Activated naive CD4-positive, alpha-beta T cell treated with anti-CD3 and anti-CD28 coated beads, Interleukin-2, amount 50 U/mL, for 16 hours (primary cell): ENCODE data around the gene PPP1R15B.

ENCODE experiments used
- DNase-seq: peaks from one replicate; pipeline ENCODE4 v3.0.0-alpha.2; 2020

PPP1R15B gene

DNA sequence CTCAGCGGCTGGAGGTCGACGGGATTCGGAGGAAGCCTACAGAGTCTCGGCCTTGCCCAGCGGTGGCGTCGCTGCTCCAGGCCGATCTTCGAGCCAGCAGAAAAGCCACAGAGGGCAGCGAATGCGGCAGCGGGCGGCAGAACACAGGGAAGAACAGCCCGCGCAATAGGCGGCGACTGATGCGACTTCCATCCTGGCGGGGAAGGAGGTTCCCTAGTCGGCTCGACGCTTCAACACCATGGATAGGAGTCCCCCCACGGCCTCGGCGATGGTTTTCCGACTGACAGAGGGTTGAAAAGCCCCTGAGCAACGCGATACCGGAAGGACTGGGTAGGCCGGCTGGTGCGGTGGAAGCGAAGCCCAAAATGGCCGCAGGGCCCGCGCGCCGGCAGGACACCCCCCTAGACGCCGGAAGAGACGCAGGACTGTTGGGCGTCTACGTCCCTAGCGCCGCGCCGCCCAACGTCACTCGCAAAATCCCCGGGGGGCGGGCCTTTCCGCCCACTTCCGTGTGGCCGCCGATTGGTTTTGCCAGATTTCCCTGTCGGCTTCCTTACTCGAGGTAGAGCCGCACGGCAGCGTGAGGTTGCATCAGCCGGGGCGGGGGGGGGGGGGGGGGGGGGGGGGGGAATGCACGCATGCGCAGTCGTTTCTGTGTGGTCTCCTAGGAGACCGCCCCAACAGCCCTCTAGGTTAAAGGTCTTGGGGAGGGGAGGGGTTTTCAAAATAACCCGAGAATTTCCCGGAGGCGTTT is at the start of gene PPP1R15B:
PPP1R15B (minus strand) TSS at position 367 of the 754 bp plus-strand sequence. CDS start 406 bp downstream, outside the sequence.
- DNase-seq, result peak; percentile 96

DNA sequence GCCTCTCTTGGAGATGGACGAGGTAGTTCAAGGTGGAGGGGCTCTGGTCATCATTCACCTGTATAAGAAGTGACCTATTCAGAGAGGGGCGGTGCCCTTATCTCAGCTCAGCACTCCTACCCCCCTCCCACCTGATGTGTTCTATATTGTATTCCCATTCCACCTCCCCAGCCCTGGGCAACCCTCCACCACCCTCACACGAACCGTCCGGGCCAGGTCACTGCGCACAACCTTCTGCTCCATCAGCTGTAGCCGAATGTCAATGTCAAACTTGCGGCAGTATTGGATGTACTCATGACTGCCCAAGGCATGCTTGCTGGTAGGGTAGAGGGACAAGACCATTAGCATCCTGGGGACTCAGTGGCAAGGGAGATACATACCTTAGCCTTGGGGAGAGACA is 48.7 kb upstream of the PPP1R15B start:
- no peak for DNase-seq

DNA sequence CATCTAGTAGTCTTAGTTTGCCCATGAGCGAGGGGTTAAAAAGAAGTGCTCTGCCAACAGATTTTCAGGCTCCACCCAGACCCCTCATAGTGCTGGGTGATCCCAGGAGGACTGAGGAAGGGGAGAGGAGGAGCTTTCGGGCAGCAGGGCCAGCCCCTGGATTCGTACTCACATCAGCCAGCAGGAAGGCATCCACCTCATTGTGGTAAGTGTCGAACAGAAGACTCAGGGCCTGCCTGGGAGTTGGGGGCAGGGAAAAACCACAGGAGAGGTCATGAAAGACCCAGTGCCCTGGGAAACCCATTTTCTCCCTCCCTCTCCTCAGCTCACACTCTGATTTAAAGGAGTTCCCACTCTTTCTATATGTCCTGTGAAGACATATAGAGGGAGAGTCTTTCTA is 48.1 kb upstream of the PPP1R15B start:
- DNase-seq, result no peak

- DNase-seq, result no peak
Measured at GRCh38 chr1:204457666-204458065, 46.0 kb upstream of the PPP1R15B start.

DNA sequence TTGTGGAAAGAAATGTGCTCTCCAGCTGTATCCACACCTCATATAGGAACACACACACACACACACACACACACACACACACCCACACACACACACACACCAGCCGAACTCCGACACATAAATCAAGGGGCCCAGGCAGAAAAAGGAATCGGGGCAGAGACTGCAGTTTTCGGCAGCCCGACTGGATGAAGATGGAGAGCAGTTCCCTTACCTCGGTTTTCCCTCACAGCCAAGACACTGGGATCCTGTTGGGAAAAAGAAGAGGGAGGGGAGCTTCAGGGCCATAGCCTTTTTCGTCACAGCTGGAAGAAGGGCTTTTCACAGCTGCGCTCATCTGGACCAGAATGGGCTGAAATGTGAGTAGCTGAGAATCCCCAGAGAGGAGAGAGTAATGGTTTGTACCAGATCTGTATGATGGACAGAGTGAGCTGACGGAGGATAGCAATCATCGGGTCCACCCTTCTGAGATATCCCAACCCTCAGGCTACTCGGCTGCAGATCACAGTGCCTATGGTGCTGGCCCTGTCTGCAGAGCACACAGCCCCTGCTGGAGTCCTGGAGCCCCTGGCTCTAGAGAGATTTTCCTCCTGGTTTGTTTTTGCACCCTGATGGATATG is 45.3 kb upstream of the PPP1R15B start:
- DNase-seq, result no peak

DNA sequence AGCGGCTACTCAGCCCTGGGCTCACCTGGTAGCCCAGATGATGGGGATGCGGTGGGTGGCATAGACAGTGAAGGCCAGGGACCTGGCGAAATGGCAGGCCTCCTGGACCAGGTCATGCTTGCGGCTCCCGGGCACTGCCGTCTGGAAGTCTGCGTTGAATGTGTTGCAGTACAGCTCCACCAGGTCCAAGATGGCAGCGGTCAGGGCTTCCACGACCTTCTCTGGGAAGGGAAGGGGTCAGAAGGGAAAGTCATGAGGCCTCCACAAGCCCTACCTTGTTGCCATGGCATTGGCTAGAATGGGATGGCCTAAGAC is 44.2 kb upstream of the PPP1R15B start:
- no peak for DNase-seq

DNA sequence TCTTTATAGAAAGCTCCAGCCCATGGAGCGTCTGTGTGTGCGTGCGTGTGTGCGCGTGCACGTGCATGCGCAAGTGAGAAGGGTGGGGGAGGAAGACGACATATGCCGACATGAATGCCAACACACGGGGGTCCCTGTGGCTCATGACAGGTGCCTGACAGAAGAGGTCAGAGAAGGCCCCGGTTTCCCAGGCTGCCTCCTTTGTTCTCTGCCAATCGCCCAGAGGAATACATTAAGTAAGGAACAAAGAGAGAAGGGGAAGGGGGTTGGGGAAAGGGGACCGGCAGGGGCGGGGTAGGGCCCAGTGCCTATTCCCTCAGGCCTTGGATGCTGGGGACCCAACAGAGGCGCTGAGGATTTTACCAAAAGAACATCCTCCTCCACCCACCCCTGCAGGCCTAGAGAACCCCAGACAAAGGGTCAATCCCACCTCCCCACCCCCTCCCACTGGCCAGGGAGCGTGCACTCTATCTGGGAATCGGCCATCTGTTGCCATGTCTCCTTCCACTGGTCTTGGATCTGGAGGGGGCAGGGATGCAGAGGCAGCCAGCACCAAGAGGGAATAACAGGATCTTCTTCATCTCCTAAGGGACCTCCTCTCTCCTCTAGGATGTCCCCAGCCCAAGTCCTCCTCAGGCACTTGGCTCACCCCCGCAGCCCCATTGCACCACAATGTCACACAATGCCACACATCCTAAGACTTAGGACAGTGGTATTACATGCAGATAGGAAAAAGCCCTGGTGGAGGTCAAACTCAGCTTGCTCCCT is 43.6 kb upstream of the PPP1R15B start:
- no peak for DNase-seq

DNA sequence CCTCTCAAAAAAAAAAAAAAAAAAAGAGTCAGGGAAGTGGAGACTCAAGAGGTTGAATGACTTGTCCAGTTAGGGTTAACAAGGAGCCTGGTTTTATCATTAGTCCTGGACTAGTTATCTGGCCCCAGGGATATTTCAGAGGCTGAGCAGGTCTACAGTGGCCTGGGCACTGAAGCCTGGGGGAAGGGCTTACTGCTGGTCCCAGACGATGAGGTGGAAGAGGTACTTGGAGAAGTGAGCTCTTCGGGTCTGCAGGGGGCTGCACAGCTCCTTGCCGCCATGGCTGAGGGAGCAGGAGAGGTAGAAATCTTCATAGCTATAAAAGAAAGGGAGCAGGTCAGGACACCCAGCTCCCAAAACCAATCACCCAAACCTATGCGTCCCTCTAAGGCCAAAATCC is 42.9 kb upstream of the PPP1R15B start:
- DNase-seq, result no peak

DNA sequence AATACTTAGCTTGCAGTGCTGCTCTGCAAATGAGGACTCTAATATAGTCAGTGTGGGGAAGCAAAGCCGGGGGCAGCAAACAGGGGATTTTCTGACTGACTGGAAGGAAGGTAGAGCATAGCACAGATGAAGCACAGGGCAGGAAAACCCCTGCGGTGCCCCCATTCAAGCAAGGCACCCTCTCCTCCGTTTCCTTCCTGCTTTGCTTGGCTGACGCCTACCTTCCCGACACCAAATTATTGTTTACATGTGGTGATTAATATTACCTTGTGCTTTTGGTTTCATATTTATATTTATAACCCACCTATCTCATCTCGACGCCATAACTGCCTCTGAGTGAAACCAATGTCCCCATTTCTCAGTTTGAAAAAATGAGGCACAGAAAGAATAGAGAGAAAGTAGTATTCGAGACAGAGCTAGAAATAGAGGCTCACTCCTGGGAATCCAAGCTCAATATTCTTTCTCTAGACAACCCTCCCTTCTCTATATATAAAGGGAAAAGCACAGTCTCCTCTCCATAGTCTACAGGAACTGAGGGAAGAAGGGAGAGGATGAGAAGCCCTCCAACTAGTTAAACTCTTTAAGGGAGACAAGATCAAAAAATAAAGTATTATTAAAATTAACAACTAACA is 41.6 kb upstream of the PPP1R15B start:
- DNase-seq, result peak; percentile 75

DNA sequence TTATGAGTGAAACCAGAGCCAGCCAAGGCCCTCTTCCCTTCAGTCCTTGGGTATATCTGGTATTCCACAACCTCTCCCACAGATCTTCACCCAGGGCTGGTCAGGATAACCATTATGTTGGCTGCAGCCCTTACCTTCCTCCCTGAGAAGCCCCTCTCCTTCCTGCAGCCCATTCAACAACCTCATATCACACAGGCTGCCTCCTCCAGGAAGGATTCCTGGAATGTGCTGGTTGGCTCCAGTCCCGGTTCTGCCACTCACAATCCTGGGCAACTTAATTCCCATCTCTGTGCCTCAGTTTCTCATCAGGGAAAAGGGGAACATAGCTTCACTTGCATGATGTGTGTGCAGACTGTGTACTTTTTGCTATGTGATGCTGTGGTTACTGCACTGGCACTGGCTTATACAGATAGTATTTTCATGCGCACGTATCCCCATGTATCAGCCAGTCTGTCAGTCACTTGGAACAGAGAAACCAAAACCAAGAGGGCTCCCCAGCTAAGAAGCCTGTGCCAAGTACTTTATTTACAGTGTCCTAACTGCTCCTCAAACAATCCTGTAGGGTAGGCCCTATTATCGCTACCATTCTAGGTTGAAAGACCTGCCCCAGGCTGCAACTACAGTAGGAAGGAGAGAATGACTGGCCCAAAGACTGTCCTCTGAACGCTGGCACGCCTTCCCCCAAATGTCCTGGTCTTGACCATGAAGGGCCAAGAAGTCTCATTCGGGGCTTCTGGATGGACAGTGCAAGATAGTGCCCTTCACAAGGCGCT is 39.9 kb upstream of the PPP1R15B start:
- no peak for DNase-seq

GRCh38 chr1:204450461-204451257 is 39.0 kb upstream of the PPP1R15B start:
- DNase-seq, result no peak

DNA sequence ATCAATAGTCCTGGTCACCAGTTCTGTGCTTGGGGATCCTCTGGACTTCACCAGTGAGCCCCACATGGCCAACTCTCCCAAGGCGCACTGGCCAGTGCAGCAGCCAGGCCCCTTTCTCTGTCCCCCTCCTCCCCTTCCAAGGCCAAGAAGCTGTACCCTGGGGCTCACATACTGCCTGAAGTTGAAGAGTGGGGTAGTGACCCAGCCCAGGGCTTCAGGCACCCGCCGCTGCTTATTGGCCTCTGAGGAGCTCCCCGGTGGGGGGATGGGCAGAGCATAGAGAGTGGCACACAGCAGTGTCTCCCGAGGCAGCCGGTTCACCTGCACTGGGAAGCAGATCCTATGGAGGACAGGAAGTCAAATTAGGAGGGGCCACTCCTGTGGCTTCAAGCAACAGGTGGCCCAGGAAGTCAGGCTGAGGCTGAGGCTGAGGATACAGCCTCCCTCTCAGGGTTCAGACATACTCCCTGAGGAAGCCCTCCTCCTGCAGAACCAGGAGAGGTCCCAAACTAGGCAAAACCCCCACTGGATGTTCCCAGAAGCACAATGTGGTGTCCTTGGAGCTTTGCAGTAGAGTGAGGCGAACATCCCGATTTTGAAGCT is 38.2 kb upstream of the PPP1R15B start:
- DNase-seq, result no peak

DNA sequence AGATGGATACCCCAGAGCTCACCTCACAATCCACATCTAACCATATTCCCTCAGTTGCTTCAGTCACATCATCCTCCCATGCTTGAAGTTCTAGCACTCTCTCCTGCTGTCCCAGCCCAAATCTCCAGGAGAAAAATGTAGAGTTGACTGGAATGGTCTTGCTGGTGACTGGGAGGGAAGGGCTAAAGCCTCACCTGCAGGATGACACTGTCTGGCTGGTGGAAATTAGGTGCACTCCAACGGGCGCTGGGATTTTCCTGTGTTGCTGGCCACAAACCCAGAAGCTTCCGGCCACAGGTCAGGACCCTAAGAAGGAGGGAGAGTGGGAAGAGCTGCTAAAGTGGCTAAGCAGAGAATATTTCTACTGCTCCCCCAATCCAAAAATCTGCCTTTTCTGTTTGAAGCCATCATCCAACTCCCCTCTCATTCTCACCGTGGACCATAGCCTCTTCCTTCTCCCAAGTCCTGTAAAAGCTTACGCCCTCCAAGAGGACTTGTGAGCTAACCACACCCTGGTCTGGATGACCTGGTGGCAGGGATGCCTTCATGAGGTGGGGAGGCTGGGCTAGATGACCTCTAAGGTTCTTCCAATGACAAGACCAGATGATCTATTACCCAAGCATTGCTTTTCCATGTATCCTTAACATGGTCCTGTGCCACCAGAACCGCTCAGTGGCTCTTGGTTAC is 37.5 kb upstream of the PPP1R15B start:
- no peak for DNase-seq

GRCh38 chr1:204448344-204448964 is 36.8 kb upstream of the PPP1R15B start:
- DNase-seq, result no peak

- no peak for DNase-seq
Measured at GRCh38 chr1:204447736-204448135, 36.1 kb upstream of the PPP1R15B start.

- DNase-seq, result no peak
Measured at GRCh38 chr1:204447190-204447589, 35.6 kb upstream of the PPP1R15B start.

DNA sequence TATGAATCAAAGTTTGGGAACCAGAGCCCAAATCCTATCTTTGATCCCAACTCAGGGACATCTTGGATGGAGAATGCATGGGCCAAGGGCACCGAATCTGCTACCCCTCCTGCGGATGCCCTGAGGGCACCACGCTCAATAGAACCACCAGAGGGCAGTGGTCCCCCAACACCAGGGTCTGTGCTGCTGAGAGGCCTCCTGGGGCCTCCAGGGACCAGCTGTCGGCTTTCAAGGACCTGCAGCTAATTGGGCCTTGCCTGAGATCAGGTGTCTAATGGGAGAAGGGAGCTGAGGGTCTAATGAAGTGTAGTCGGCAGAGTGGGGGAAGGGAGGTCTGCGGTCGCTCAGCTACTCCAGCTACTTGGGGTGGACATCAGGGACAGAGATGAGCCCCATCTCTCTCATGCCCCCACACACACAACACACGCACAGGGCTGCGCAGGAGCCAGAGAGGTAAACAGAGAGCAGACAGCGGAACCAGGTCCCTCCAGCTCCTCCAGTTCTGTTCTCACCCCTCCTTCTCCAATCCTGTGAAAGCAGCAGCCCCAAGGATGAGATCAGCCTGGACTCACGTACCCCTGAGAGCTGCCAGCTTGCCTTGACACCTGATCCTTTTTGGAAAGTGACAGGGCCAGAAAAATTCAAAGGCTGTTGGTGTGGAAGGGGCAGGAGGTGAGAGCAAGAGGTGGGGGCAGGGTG is 34.9 kb upstream of the PPP1R15B start:
- DNase-seq, result peak; percentile 79

DNA sequence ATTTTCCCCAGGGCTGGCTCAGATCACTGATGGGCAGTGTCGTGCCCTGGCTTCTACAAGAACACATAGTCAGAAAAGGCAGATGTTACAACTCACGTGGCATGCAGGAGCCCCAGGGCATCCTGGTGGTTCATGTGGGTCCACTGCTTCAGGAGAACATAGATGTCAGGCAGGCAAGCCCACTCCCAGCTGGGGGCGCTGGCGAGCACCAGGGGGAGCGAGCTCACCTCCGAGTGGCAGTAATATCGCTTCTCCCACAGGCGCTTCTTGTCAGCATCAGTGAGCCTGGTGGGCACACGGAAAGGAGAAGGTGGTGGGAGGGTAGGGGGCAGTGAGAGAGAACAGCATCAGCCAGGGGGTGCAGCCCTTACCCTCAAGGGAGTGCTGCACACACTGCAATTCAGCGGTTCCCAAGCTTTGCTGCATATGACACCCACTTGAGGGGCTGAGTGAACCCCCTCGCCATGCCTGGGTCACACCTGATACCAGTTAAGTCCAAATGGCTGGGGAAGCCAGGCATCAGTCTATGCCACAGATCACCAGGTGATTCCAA is 34.3 kb upstream of the PPP1R15B start:
- DNase-seq, result peak; percentile 52

DNA sequence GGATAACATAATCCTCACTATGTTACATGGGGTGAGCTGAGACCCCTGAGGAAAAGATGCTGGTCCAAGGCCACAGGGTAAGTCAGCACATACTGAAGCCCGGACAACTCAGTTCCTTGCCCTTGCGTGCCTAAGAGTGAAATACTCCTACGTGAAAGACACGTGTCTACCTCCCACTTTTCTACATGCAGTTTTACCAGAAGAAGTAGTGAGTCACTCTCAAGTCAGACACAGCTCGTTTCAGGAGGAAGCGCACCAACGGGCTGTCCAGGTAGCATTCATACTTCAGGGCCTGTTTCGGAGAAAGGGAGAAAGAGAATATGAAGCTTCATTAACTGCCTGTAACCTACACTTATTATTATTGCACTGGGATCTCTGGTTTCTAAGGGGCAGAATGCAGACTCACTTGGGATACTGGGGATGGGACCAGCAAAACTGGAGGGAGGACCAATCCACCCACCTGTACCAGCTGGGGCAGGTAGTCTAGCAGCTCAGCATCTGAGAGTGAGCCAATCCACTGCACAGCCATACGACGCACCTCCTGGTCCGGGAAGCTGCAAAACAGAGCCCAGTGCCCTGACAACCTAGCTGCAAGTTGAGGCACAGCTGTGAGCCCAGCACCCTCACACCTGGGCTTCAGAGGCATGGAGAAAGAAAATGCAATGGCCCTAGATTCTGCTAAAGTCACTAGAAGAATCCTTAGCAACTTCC is 32.4 kb upstream of the PPP1R15B start:
- DNase-seq, result peak; percentile 26
